GM18511 (cell line): ENCODE measurements around the gene KCNQ1.

Source experiments
- ATAC-seq: cut with Tn5 transposase; IDR thresholded peaks from one replicate; pipeline ENCODE4 v1.9.1; 2021; ENCODE audit warnings: mild to moderate bottlenecking, moderate library complexity; ENCODE audit not compliant: unreplicated experiment

KCNQ1 gene

GRCh38 chr11:2781408-2782274, 336.8 kb downstream of the KCNQ1 start:
- no peak for ATAC-seq

GRCh38 chr11:2782769-2783168, 338.0 kb downstream of the KCNQ1 start:
- ATAC-seq = no peak

- ATAC-seq = no peak
Observed at GRCh38 chr11:2783536-2784082, 338.8 kb downstream of the KCNQ1 start.

- ATAC-seq = no peak
Observed at GRCh38 chr11:2787816-2788167, 343.0 kb downstream of the KCNQ1 start.

- ATAC-seq = no peak
Observed at GRCh38 chr11:2788168-2789071, 343.6 kb downstream of the KCNQ1 start.

GRCh38 chr11:2789331-2789730, 344.5 kb downstream of the KCNQ1 start:
- ATAC-seq = no peak

GRCh38 chr11:2789791-2790567, 345.2 kb downstream of the KCNQ1 start:
- ATAC-seq = no peak

- no peak for ATAC-seq
Observed at GRCh38 chr11:2790568-2790921, 345.7 kb downstream of the KCNQ1 start.

- no peak for ATAC-seq
Observed at GRCh38 chr11:2791139-2791520, 346.3 kb downstream of the KCNQ1 start.

- ATAC-seq = no peak
Observed at GRCh38 chr11:2791521-2792380, 346.9 kb downstream of the KCNQ1 start.

- no peak for ATAC-seq
Observed at GRCh38 chr11:2792381-2793250, 347.8 kb downstream of the KCNQ1 start.

GRCh38 chr11:2793701-2794045, 348.9 kb downstream of the KCNQ1 start:
- no peak for ATAC-seq

- no peak for ATAC-seq
Observed at GRCh38 chr11:2794046-2794967, 349.5 kb downstream of the KCNQ1 start.

- no peak for ATAC-seq
Observed at GRCh38 chr11:2794968-2795322, 350.1 kb downstream of the KCNQ1 start.

- no peak for ATAC-seq
Observed at GRCh38 chr11:2795491-2795991, 350.7 kb downstream of the KCNQ1 start.

- ATAC-seq = no peak
Observed at GRCh38 chr11:2796091-2796490, 351.3 kb downstream of the KCNQ1 start.

- ATAC-seq = no peak
Observed at GRCh38 chr11:2796508-2797113, 351.8 kb downstream of the KCNQ1 start.
